ENCODE measurements around the gene WNK2. TPM values are rescaled to one million over a fixed set of nuclear protein-coding genes. Genes with fewer than 3 reads are reported as not detected.
A peak's percentile ranks its signal among the peaks of the same experiment; 100 is the strongest.

The WNK2 gene
- total and polyA plus RNA-seq, 7 experiments from 2014 or later: 0.32 to 0.83 (median 0.46) TPM; not detected in 3

GRCh38 chr9:93156475-93157008, 27.4 kb upstream of the WNK2 start:
- intact Hi-C loops (cut with micrococcal nuclease): loop anchor here in 1 of 2 donors (1.0 kb wide), 1 partner anchor 22 kb away; the partner anchor contains the start of gene NINJ1
- CTCF ChIA-PET: interaction anchor here (0.8 to 1.4 kb wide), 3 partner anchors 10 to 191 kb away, joined by 3 to 4 read pairs (median 4); no protein-coding TSS in a partner anchor
- no peak for ATAC-seq
- H3K36me3 ChIP-seq (ENCODE audit: control insufficient read depth in 2 of 3, insufficient read depth in 3 of 3, low read length in 3 of 3): no peaks in the 10 kb centered on the region
- no peaks in the 10 kb centered on the region for H3K9me3 ChIP-seq (ENCODE audit: control insufficient read depth in 2 of 3, low read length in 3 of 3)
- Mint-ChIP-seq H3K36me3 (no peaks in the 10 kb centered on the region), H3K27ac (peak overlapping the region in 5 of 9 donors; percentile 32 to 71 (median 65)), H3K4me3 (no peak overlapping the region), H3K9me3 (no peaks in the 10 kb centered on the region), H3K4me1 (peaks cover 0 to 34% (median 8%) of the 10 kb centered on the region in 7 donors), H3K27me3 (no peaks in the 10 kb centered on the region)
- peaks cover 0 to 5% of the 10 kb centered on the region in 2 donors for H3K4me1 ChIP-seq (ENCODE audit: control insufficient read depth in 2 of 2, insufficient read depth in 2 of 2, low read length in 2 of 2)
- no peaks in the 10 kb centered on the region for H3K27me3 ChIP-seq (ENCODE audit: control insufficient read depth in 2 of 2, insufficient read depth in 2 of 2, low read length in 2 of 2)
- POLR2A ChIA-PET: interaction anchor here (0.6 to 1.0 kb wide), 2 partner anchors 12 to 139 kb away, joined by 3 to 4 read pairs; no protein-coding TSS in a partner anchor
- H3K27ac ChIP-seq (ENCODE audit: low read depth, low read length): no peak overlapping the region
- DNase-seq: peak in 1 of 9 donors; percentile 46
- no peak overlapping the region for H3K4me3 ChIP-seq (ENCODE audit: low read length)

GRCh38 chr9:93159601-93160471, 24.1 kb upstream of the WNK2 start:
- Mint-ChIP-seq H3K27me3 (no peaks in the 10 kb centered on the region), H3K4me3 (peak overlapping the region in 1 of 10 donors; percentile 16), H3K4me1 (peaks cover 0 to 24% (median 8%) of the 10 kb centered on the region in 7 donors), H3K9me3 (no peaks in the 10 kb centered on the region), H3K27ac (peak overlapping the region in 3 of 9 donors; percentile 40 to 72 (median 43)), H3K36me3 (no peaks in the 10 kb centered on the region)
- ATAC-seq (peak; percentile 95), DNase-seq (peak; percentile 35 to 82 (median 52))
- Histone ChIP-seq H3K9me3 (ENCODE audit: control insufficient read depth in 2 of 3, low read length in 3 of 3) (no peaks in the 10 kb centered on the region), H3K27me3 (ENCODE audit: control insufficient read depth in 2 of 2, insufficient read depth in 2 of 2, low read length in 2 of 2) (no peaks in the 10 kb centered on the region), H3K27ac (ENCODE audit: low read depth, low read length) (no peak overlapping the region), H3K36me3 (ENCODE audit: control insufficient read depth in 2 of 3, insufficient read depth in 3 of 3, low read length in 3 of 3) (no peaks in the 10 kb centered on the region), H3K4me3 (ENCODE audit: low read length) (no peak overlapping the region), H3K4me1 (ENCODE audit: control insufficient read depth in 2 of 2, insufficient read depth in 2 of 2, low read length in 2 of 2) (peaks cover 0 to 5% of the 10 kb centered on the region in 2 donors)
- ChIA-PET CTCF (interaction anchor here (0.6 to 0.9 kb wide), 2 partner anchors 143 to 797 kb away, joined by 3 to 5 read pairs; no protein-coding TSS in a partner anchor), POLR2A (interaction anchor here (0.6 kb wide), 1 partner anchor 17 kb away, joined by 3 read pairs; no protein-coding TSS in a partner anchor)
- intact Hi-C loops (cut with micrococcal nuclease): loop anchor here (1.0 to 5.0 kb wide), 4 partner anchors 51 to 802 kb away; no protein-coding TSS in a partner anchor

- Histone ChIP-seq H3K36me3 (ENCODE audit: control insufficient read depth in 2 of 3, insufficient read depth in 3 of 3, low read length in 3 of 3) (no peaks in the 10 kb centered on the region), H3K27ac (ENCODE audit: low read depth, low read length) (no peak overlapping the region), H3K9me3 (ENCODE audit: control insufficient read depth in 2 of 3, low read length in 3 of 3) (no peaks in the 10 kb centered on the region), H3K4me1 (ENCODE audit: control insufficient read depth in 2 of 2, insufficient read depth in 2 of 2, low read length in 2 of 2) (peaks cover 0 to 5% of the 10 kb centered on the region in 2 donors), H3K4me3 (ENCODE audit: low read length) (no peak overlapping the region), H3K27me3 (ENCODE audit: control insufficient read depth in 2 of 2, insufficient read depth in 2 of 2, low read length in 2 of 2) (no peaks in the 10 kb centered on the region)
- no peak for ATAC-seq
- POLR2A ChIA-PET: no interaction called here
- no peaks in the 10 kb centered on the region for H3K27me3 Mint-ChIP-seq
- intact Hi-C loops (cut with micrococcal nuclease): loop anchor here in 1 of 2 donors (2.0 to 5.0 kb wide), 2 partner anchors 53 to 800 kb away; no protein-coding TSS in a partner anchor
- H3K4me1 Mint-ChIP-seq: peaks cover 0 to 10% (median 6%) of the 10 kb centered on the region in 7 donors
- no peaks in the 10 kb centered on the region for H3K9me3 Mint-ChIP-seq
- H3K4me3 Mint-ChIP-seq: no peak overlapping the region
- CTCF ChIA-PET: interaction anchor here (0.6 to 1.3 kb wide), 5 partner anchors 9 to 403 kb away, joined by 3 to 4 read pairs (median 3); no protein-coding TSS in a partner anchor
- no peaks in the 10 kb centered on the region for H3K36me3 Mint-ChIP-seq
- no peak for DNase-seq
- H3K27ac Mint-ChIP-seq: no peak overlapping the region
Observed at GRCh38 chr9:93161786-93162562, 22.0 kb upstream of the WNK2 start.

GRCh38 chr9:93164085-93164484, 19.9 kb upstream of the WNK2 start:
- no peak for DNase-seq
- H3K27me3 Mint-ChIP-seq: peaks cover 0 to 3% (median 0%) of the 10 kb centered on the region in 5 donors
- Histone ChIP-seq H3K9me3 (ENCODE audit: control insufficient read depth in 2 of 3, low read length in 3 of 3) (no peaks in the 10 kb centered on the region), H3K27ac (ENCODE audit: low read depth, low read length) (no peak overlapping the region), H3K4me3 (ENCODE audit: low read length) (no peak overlapping the region), H3K27me3 (ENCODE audit: control insufficient read depth in 2 of 2, insufficient read depth in 2 of 2, low read length in 2 of 2) (no peaks in the 10 kb centered on the region), H3K4me1 (ENCODE audit: control insufficient read depth in 2 of 2, insufficient read depth in 2 of 2, low read length in 2 of 2) (peaks cover 0 to 5% of the 10 kb centered on the region in 2 donors), H3K36me3 (ENCODE audit: control insufficient read depth in 2 of 3, insufficient read depth in 3 of 3, low read length in 3 of 3) (no peaks in the 10 kb centered on the region)
- POLR2A ChIA-PET: no interaction called here
- ATAC-seq: no peak
- no peak overlapping the region for H3K27ac Mint-ChIP-seq
- CTCF ChIA-PET: no interaction called here
- no peak overlapping the region for H3K4me3 Mint-ChIP-seq
- peaks cover 0 to 10% (median 6%) of the 10 kb centered on the region in 7 donors for H3K4me1 Mint-ChIP-seq
- H3K9me3 Mint-ChIP-seq: no peaks in the 10 kb centered on the region
- intact Hi-C loops (cut with micrococcal nuclease): loop anchor here in 1 of 2 donors (5.0 kb wide), 1 partner anchor 798 kb away; no protein-coding TSS in a partner anchor
- H3K36me3 Mint-ChIP-seq: no peaks in the 10 kb centered on the region

- peak overlapping the region in 1 of 9 donors; percentile 18 for H3K27ac Mint-ChIP-seq
- H3K36me3 Mint-ChIP-seq: no peaks in the 10 kb centered on the region
- H3K9me3 ChIP-seq (ENCODE audit: control insufficient read depth in 2 of 3, low read length in 3 of 3): no peaks in the 10 kb centered on the region
- H3K27ac ChIP-seq (ENCODE audit: low read depth, low read length): no peak overlapping the region
- peaks cover 0 to 3% (median 0%) of the 10 kb centered on the region in 5 donors for H3K27me3 Mint-ChIP-seq
- no peaks in the 10 kb centered on the region for H3K36me3 ChIP-seq (ENCODE audit: control insufficient read depth in 2 of 3, insufficient read depth in 3 of 3, low read length in 3 of 3)
- H3K4me3 ChIP-seq (ENCODE audit: low read length): no peak overlapping the region
- no peaks in the 10 kb centered on the region for H3K4me1 ChIP-seq (ENCODE audit: control insufficient read depth in 2 of 2, insufficient read depth in 2 of 2, low read length in 2 of 2)
- CTCF ChIA-PET: interaction anchor here (0.6 to 1.2 kb wide), 2 partner anchors 28 to 166 kb away, joined by 3 read pairs; no protein-coding TSS in a partner anchor
- ATAC-seq (no peak), DNase-seq (no peak)
- H3K4me3 Mint-ChIP-seq: no peak overlapping the region
- POLR2A ChIA-PET: no interaction called here
- H3K9me3 Mint-ChIP-seq: no peaks in the 10 kb centered on the region
- H3K4me1 Mint-ChIP-seq: peaks cover 0 to 2% (median 0%) of the 10 kb centered on the region in 7 donors
- intact Hi-C loops (cut with micrococcal nuclease): no loop called here
- no peaks in the 10 kb centered on the region for H3K27me3 ChIP-seq (ENCODE audit: control insufficient read depth in 2 of 2, insufficient read depth in 2 of 2, low read length in 2 of 2)
Observed at GRCh38 chr9:93166699-93167098, 17.2 kb upstream of the WNK2 start.

- CTCF ChIA-PET: interaction anchor here (0.6 to 1.2 kb wide), 2 partner anchors 27 to 166 kb away, joined by 3 read pairs; no protein-coding TSS in a partner anchor
- intact Hi-C loops (cut with micrococcal nuclease): no loop called here
- POLR2A ChIA-PET: no interaction called here
- peak overlapping the region in 1 of 9 donors; percentile 73 for H3K27ac Mint-ChIP-seq
- Histone ChIP-seq H3K4me3 (ENCODE audit: low read length) (no peak overlapping the region), H3K27ac (ENCODE audit: low read depth, low read length) (no peak overlapping the region), H3K27me3 (ENCODE audit: control insufficient read depth in 2 of 2, insufficient read depth in 2 of 2, low read length in 2 of 2) (no peaks in the 10 kb centered on the region), H3K4me1 (ENCODE audit: control insufficient read depth in 2 of 2, insufficient read depth in 2 of 2, low read length in 2 of 2) (no peaks in the 10 kb centered on the region), H3K36me3 (ENCODE audit: control insufficient read depth in 2 of 3, insufficient read depth in 3 of 3, low read length in 3 of 3) (no peaks in the 10 kb centered on the region), H3K9me3 (ENCODE audit: control insufficient read depth in 2 of 3, low read length in 3 of 3) (no peaks in the 10 kb centered on the region)
- H3K36me3 Mint-ChIP-seq: no peaks in the 10 kb centered on the region
- H3K27me3 Mint-ChIP-seq: peaks cover 0 to 3% (median 0%) of the 10 kb centered on the region in 5 donors
- no peaks in the 10 kb centered on the region for H3K9me3 Mint-ChIP-seq
- peaks cover 0 to 2% (median 0%) of the 10 kb centered on the region in 7 donors for H3K4me1 Mint-ChIP-seq
- no peak overlapping the region for H3K4me3 Mint-ChIP-seq
- no peak for ATAC-seq
- DNase-seq: no peak
Observed at GRCh38 chr9:93167185-93167584, 16.8 kb upstream of the WNK2 start.

All from naive thymus-derived CD4-positive, alpha-beta T cell (primary cell).